Neural progenitor cell (in vitro differentiated cells): Measurements from ENCODE around the gene HPSE.

Experiments used
- CTCF ChIP-seq: fragments of 200-600 bp; sonication (generic); IDR thresholded peaks from 2 replicates; pipeline ENCODE4 v1.5.1; 2017; ENCODE audit warnings: antibody characterized with exemption, mild to moderate bottlenecking
- EZH2 ChIP-seq: fragments of 200-600 bp; sonication (generic); IDR thresholded peaks from 2 replicates; pipeline ENCODE4 v1.6.1; 2017; ENCODE audit warnings: antibody characterized with exemption, mild to moderate bottlenecking, moderate library complexity
- EZH2phosphoT487 ChIP-seq: fragments of 200-600 bp; sonication (generic); IDR thresholded peaks from 2 replicates; pipeline ENCODE4 v1.6.1; 2017; ENCODE audit warnings: antibody characterized with exemption

GRCh38 chr4:83284193-83285054, 50.2 kb downstream of the HPSE start, which contains the start of gene COQ2:
- TF ChIP-seq CTCF = peak; percentile 33
- TF ChIP-seq EZH2 = peak; percentile 32
- TF ChIP-seq EZH2phosphoT487 = no peak
